Activated naive CD8-positive, alpha-beta T cell (primary cell): ENCODE measurements around the gene FLT3.
A peak's percentile ranks its signal among the peaks of the same experiment; 100 is the strongest.

ENCODE experiments used
- H3K27ac Mint-ChIP-seq: one replicate; pipeline ENCODE4 v1.8.0; 2021; ENCODE audit warnings: mixed read lengths
- H3K27me3 Mint-ChIP-seq: one replicate; pipeline ENCODE4 v1.8.0; 2021; ENCODE audit warnings: mixed read lengths
- H3K36me3 Mint-ChIP-seq: one replicate; pipeline ENCODE4 v1.8.0; 2021; ENCODE audit warnings: mixed read lengths
- H3K4me1 Mint-ChIP-seq: one replicate; pipeline ENCODE4 v1.8.0; 2021; ENCODE audit warnings: low read depth, mixed read lengths
- H3K4me3 Mint-ChIP-seq: one replicate; pipeline ENCODE4 v1.8.0; 2021; ENCODE audit warnings: mild to moderate bottlenecking, mixed read lengths
- H3K9me3 Mint-ChIP-seq: one replicate; pipeline ENCODE4 v1.8.0; 2021; ENCODE audit warnings: low read depth, mixed read lengths

FLT3 gene

GRCh38 chr13:27962128-27962841 lies 138.1 kb downstream of the FLT3 start:
- Mint-ChIP-seq H3K9me3 (no peaks in the 10 kb centered on the region), H3K27ac (no peak overlapping the region), H3K36me3 (no peaks in the 10 kb centered on the region), H3K4me3 (peak overlapping the region; percentile 38), H3K4me1 (peaks cover 14% of the 10 kb centered on the region), H3K27me3 (peaks cover 44% of the 10 kb centered on the region)

GRCh38 chr13:27961227-27962085 lies 138.9 kb downstream of the FLT3 start:
- peaks cover 45% of the 10 kb centered on the region for H3K27me3 Mint-ChIP-seq

GRCh38 chr13:27960362-27961226 lies 139.8 kb downstream of the FLT3 start:
- H3K4me3 Mint-ChIP-seq = peak overlapping the region; percentile 67
- no peaks in the 10 kb centered on the region for H3K9me3 Mint-ChIP-seq
- H3K27me3 Mint-ChIP-seq = peaks cover 42% of the 10 kb centered on the region
- no peak overlapping the region for H3K27ac Mint-ChIP-seq
- peaks cover 8% of the 10 kb centered on the region for H3K4me1 Mint-ChIP-seq
- no peaks in the 10 kb centered on the region for H3K36me3 Mint-ChIP-seq

More at GRCh38 chr13:27961227-27962085, 138.9 kb downstream of the FLT3 start:
- no peaks in the 10 kb centered on the region for H3K9me3 Mint-ChIP-seq
- peaks cover 12% of the 10 kb centered on the region for H3K4me1 Mint-ChIP-seq
- H3K27ac Mint-ChIP-seq = no peak overlapping the region
- H3K36me3 Mint-ChIP-seq = no peaks in the 10 kb centered on the region
- H3K4me3 Mint-ChIP-seq = peak overlapping the region; percentile 20

GRCh38 chr13:27959976-27960361 lies 140.4 kb downstream of the FLT3 start:
- peaks cover 43% of the 10 kb centered on the region for H3K27me3 Mint-ChIP-seq
- peaks cover 11% of the 10 kb centered on the region for H3K4me1 Mint-ChIP-seq
- H3K9me3 Mint-ChIP-seq = no peaks in the 10 kb centered on the region
- no peak overlapping the region for H3K27ac Mint-ChIP-seq
- peak overlapping the region; percentile 56 for H3K4me3 Mint-ChIP-seq
- H3K36me3 Mint-ChIP-seq = no peaks in the 10 kb centered on the region

GRCh38 chr13:27956576-27957300 lies 143.6 kb downstream of the FLT3 start:
- Mint-ChIP-seq H3K27me3 (peaks cover 38% of the 10 kb centered on the region), H3K4me1 (peaks cover 22% of the 10 kb centered on the region), H3K36me3 (no peaks in the 10 kb centered on the region), H3K27ac (no peak overlapping the region), H3K9me3 (no peaks in the 10 kb centered on the region), H3K4me3 (no peak overlapping the region)

- H3K9me3 Mint-ChIP-seq = peaks cover 3% of the 10 kb centered on the region
- H3K4me1 Mint-ChIP-seq = peaks cover 18% of the 10 kb centered on the region
- no peaks in the 10 kb centered on the region for H3K36me3 Mint-ChIP-seq
- peaks cover 43% of the 10 kb centered on the region for H3K27me3 Mint-ChIP-seq
- H3K27ac Mint-ChIP-seq = no peak overlapping the region
- peak overlapping the region; percentile 52 for H3K4me3 Mint-ChIP-seq
Measured at GRCh38 chr13:27955014-27955591, 145.3 kb downstream of the FLT3 start.

- H3K27ac Mint-ChIP-seq = no peak overlapping the region
- peak overlapping the region; percentile 82 for H3K4me3 Mint-ChIP-seq
- peaks cover 2% of the 10 kb centered on the region for H3K36me3 Mint-ChIP-seq
- peaks cover 44% of the 10 kb centered on the region for H3K27me3 Mint-ChIP-seq
- H3K9me3 Mint-ChIP-seq = peaks cover 6% of the 10 kb centered on the region
- H3K4me1 Mint-ChIP-seq = peaks cover 16% of the 10 kb centered on the region
Measured at GRCh38 chr13:27954406-27954851, 145.9 kb downstream of the FLT3 start.

GRCh38 chr13:27953676-27954405 lies 146.5 kb downstream of the FLT3 start:
- Mint-ChIP-seq H3K27ac (no peak overlapping the region), H3K27me3 (peaks cover 41% of the 10 kb centered on the region), H3K9me3 (peaks cover 6% of the 10 kb centered on the region), H3K4me1 (peaks cover 16% of the 10 kb centered on the region), H3K36me3 (peaks cover 2% of the 10 kb centered on the region), H3K4me3 (peak overlapping the region; percentile 82)
